HG02763 (cell line): Measurements from ENCODE around the gene PPRC1.
"Not testable (repeated sequence)": the region's sequence is repeated elsewhere in the genome, so short reads cannot be mapped to it uniquely, and the experiment has no call there.

Experiments used
- ATAC-seq: cut with Tn5 transposase; IDR thresholded peaks from one replicate; pipeline ENCODE4 v1.9.1; 2021; ENCODE audit warnings: mild to moderate bottlenecking, moderate library complexity; ENCODE audit not compliant: unreplicated experiment

Gene PPRC1

GRCh38 chr10:102188298-102188940 is 55.6 kb downstream of the PPRC1 start:
- no peak for ATAC-seq

GRCh38 chr10:102188941-102189898 is 56.4 kb downstream of the PPRC1 start:
- not testable (repeated sequence) for ATAC-seq

- ATAC-seq: no peak
These were observed 59.1 kb downstream of the PPRC1 start for GRCh38 chr10:102191956-102192355.

- no peak for ATAC-seq
These were observed 62.5 kb downstream of the PPRC1 start for GRCh38 chr10:102195296-102195870.

- no peak for ATAC-seq
These were observed 64.1 kb downstream of the PPRC1 start for GRCh38 chr10:102196893-102197292.

GRCh38 chr10:102198027-102198426 is 65.2 kb downstream of the PPRC1 start:
- no peak for ATAC-seq
